IMR-90 (cell line): ENCODE measurements around the gene DOCK1. TPM values are rescaled to one million over a fixed set of nuclear protein-coding genes. Genes with fewer than 3 reads are reported as not detected.

Source experiments
- ATAC-seq: fragments of 200-7000 bp; cut with Tn5 transposase; 2 replicates; pipeline ENCODE4 v1.9.1; 2020; ENCODE audit warnings: low read depth, mild to moderate bottlenecking, moderate library complexity
- BruUV-seq: library from RNA; stranded (reverse); fragments of 400-500 nt; replicated peaks from 2 replicates; lab custom pipeline; 2021; lab: Mats Ljungman, UMichigan
- CTCF ChIA-PET: fragments of 300-600 bp; formaldehyde crosslinking; extraction: SDS; loops from one replicate; lab custom pipeline; 2021; ENCODE audit warnings: antibody characterized with exemption; lab: Yijun Ruan, JAX
- POLR2A ChIA-PET: fragments of 300-600 bp; sonication (Branson Sonifier 250); formaldehyde crosslinking; loops from one replicate; lab custom pipeline; 2022; ENCODE audit warnings: antibody characterized with exemption; ENCODE audit not compliant: unreplicated experiment; lab: Charles Lee
- DNase-seq: peaks from one replicate; pipeline ENCODE4 v3.0.0; 2013
- H2AFZ ChIP-seq: replicated peaks from 2 replicates; pipeline ENCODE3; 2013; ENCODE audit warnings: low read length, mild to moderate bottlenecking; ENCODE audit not compliant: poor library complexity
- H2AK5ac ChIP-seq: 2 replicates; pipeline ENCODE4 v1.6.1; 2013; ENCODE audit warnings: low read depth, low read length, inconsistent platforms
- H2AK9ac ChIP-seq: replicated peaks from 2 replicates; pipeline ENCODE3; 2013; ENCODE audit warnings: mild to moderate bottlenecking, low read depth, low read length, moderate library complexity; ENCODE audit not compliant: poor library complexity
- H2BK120ac ChIP-seq: 2 replicates; pipeline ENCODE4 v1.6.1; 2013; ENCODE audit warnings: low read depth, low read length, inconsistent platforms
- H2BK15ac ChIP-seq: 3 replicates; pipeline ENCODE4 v1.6.1; 2013; ENCODE audit warnings: low read depth, low read length, inconsistent platforms
- H2BK20ac ChIP-seq: 2 replicates; pipeline ENCODE4 v1.6.1; 2013; ENCODE audit warnings: low read depth, mild to moderate bottlenecking, inconsistent platforms, low read length, moderate library complexity
- H2BK5ac ChIP-seq: 2 replicates; pipeline ENCODE4 v1.6.1; 2013; ENCODE audit warnings: mild to moderate bottlenecking, low read depth, low read length, inconsistent platforms; ENCODE audit not compliant: poor library complexity, severe bottlenecking
- H3K14ac ChIP-seq: replicated peaks from 2 replicates; pipeline ENCODE4 v1.6.1; 2013; ENCODE audit warnings: low read depth, low read length, inconsistent platforms
- H3K18ac ChIP-seq: 2 replicates; pipeline ENCODE4 v1.6.1; 2013; ENCODE audit warnings: low read depth, low read length, control low read depth
- H3K23ac ChIP-seq: 2 replicates; pipeline ENCODE4 v1.6.1; 2013; ENCODE audit warnings: low read depth, low read length, inconsistent platforms
- H3K27ac ChIP-seq: 2 replicates; pipeline ENCODE4 v1.5.1; 2013; ENCODE audit warnings: mild to moderate bottlenecking, control low read depth, low read length; ENCODE audit not compliant: insufficient read depth
- H3K27me3 ChIP-seq: 2 replicates; pipeline ENCODE4 v1.6.1; 2013; ENCODE audit warnings: low read length; ENCODE audit not compliant: control insufficient read depth, insufficient read depth
- H3K36me3 ChIP-seq: 2 replicates; pipeline ENCODE4 v1.6.1; 2013; ENCODE audit warnings: low read length, mixed read lengths; ENCODE audit not compliant: control insufficient read depth, insufficient read depth
- H3K4ac ChIP-seq: 2 replicates; pipeline ENCODE4 v1.6.1; 2013; ENCODE audit warnings: low read depth, low read length, inconsistent platforms
- H3K4me1 ChIP-seq: 2 replicates; pipeline ENCODE4 v1.6.1; 2013; ENCODE audit warnings: low read length, mixed read lengths; ENCODE audit not compliant: control insufficient read depth, insufficient read depth
- H3K4me2 ChIP-seq: 2 replicates; pipeline ENCODE4 v1.6.1; 2013; ENCODE audit warnings: low read depth, mild to moderate bottlenecking, control low read depth, low read length, moderate library complexity
- H3K4me3 ChIP-seq: 2 replicates; pipeline ENCODE4 v1.5.1; 2013; ENCODE audit warnings: low read depth, mild to moderate bottlenecking, control low read depth, low read length, moderate library complexity; ENCODE audit not compliant: insufficient read depth
- H3K56ac ChIP-seq: 2 replicates; pipeline ENCODE4 v1.6.1; 2013; ENCODE audit warnings: low read length, inconsistent platforms; ENCODE audit not compliant: insufficient read depth; ENCODE audit errors: extremely low read depth
- H3K79me1 ChIP-seq, 2 experiments: 2 replicates each; pipeline ENCODE4 v1.6.1; 2013; ENCODE audit warnings: low read length in 2 of 2, inconsistent platforms in 1 of 2, low read depth in 1 of 2
- H3K9ac ChIP-seq: 2 replicates; pipeline ENCODE4 v1.6.1; 2013; ENCODE audit warnings: low read depth, low read length, control low read depth
- H3K9me1 ChIP-seq: 2 replicates; pipeline ENCODE4 v1.6.1; 2013; ENCODE audit warnings: low read length, inconsistent platforms; ENCODE audit not compliant: insufficient read depth
- H3K9me3 ChIP-seq: 2 replicates; pipeline ENCODE4 v1.6.1; 2013; ENCODE audit warnings: low read length; ENCODE audit not compliant: control insufficient read depth, insufficient read depth
- H4K20me1 ChIP-seq: 2 replicates; pipeline ENCODE4 v1.6.1; 2013; ENCODE audit warnings: low read length, inconsistent platforms; ENCODE audit not compliant: insufficient read depth
- H4K5ac ChIP-seq: 2 replicates; pipeline ENCODE4 v1.6.1; 2013; ENCODE audit warnings: mild to moderate bottlenecking, low read depth, low read length, control low read depth
- H4K8ac ChIP-seq, 2 experiments: 2 replicates each; pipeline ENCODE4 v1.6.1; 2013; ENCODE audit warnings: low read depth in 2 of 2, low read length in 2 of 2, control low read depth in 1 of 2, inconsistent platforms in 1 of 2
- H4K91ac ChIP-seq: 2 replicates; pipeline ENCODE4 v1.6.1; 2013; ENCODE audit warnings: low read depth, low read length, inconsistent platforms; ENCODE audit not compliant: insufficient read depth
- BHLHE40 ChIP-seq: fragments of 150-350 bp; IDR thresholded peaks from 2 replicates; pipeline ENCODE4 v1.6.1; 2016; ENCODE audit warnings: mild to moderate bottlenecking, low read depth, low read length
- CEBPB ChIP-seq: IDR thresholded peaks from 2 replicates; pipeline ENCODE4 v1.6.1; 2012; ENCODE audit warnings: low read depth, low read length, improper control_type of control experiment
- CHD1 ChIP-seq: IDR thresholded peaks from 2 replicates; pipeline ENCODE4 v1.6.1; 2012; ENCODE audit warnings: low read depth, low read length, improper control_type of control experiment
- FOS ChIP-seq: fragments of 150-350 bp; IDR thresholded peaks from 2 replicates; pipeline ENCODE4 v1.6.1; 2016; ENCODE audit warnings: low read depth, low read length
- MAFK ChIP-seq: IDR thresholded peaks from 2 replicates; pipeline ENCODE4 v1.6.1; 2012; ENCODE audit warnings: low read depth, low read length, improper control_type of control experiment
- MAZ ChIP-seq: IDR thresholded peaks from 2 replicates; pipeline ENCODE4 v1.6.1; 2012; ENCODE audit warnings: low read depth, mild to moderate bottlenecking, low read length, improper control_type of control experiment, moderate library complexity, borderline replicate concordance
- MXI1 ChIP-seq: IDR thresholded peaks from 2 replicates; pipeline ENCODE4 v1.6.1; 2012; ENCODE audit warnings: low read depth, mild to moderate bottlenecking, low read length, moderate library complexity, borderline replicate concordance
- NFE2L2 ChIP-seq: fragments of 150-350 bp; IDR thresholded peaks from 2 replicates; pipeline ENCODE4 v1.6.1; 2016; ENCODE audit warnings: low read depth, mild to moderate bottlenecking, low read length
- POLR2A ChIP-seq: IDR thresholded peaks from 2 replicates; pipeline ENCODE4 v1.6.1; 2012; ENCODE audit warnings: mild to moderate bottlenecking, low read depth, low read length
- RAD21 ChIP-seq: IDR thresholded peaks from 2 replicates; pipeline ENCODE4 v1.6.1; 2012; ENCODE audit warnings: low read length, improper control_type of control experiment
- RCOR1 ChIP-seq: IDR thresholded peaks from 2 replicates; pipeline ENCODE4 v1.6.1; 2012; ENCODE audit warnings: mild to moderate bottlenecking, low read length, improper control_type of control experiment; ENCODE audit not compliant: insufficient replicate concordance
- RFX5 ChIP-seq: IDR thresholded peaks from 2 replicates; pipeline ENCODE4 v1.8.0; 2012; ENCODE audit warnings: low read depth, mild to moderate bottlenecking, low read length, moderate library complexity
- SMC3 ChIP-seq: fragments of 150-350 bp; IDR thresholded peaks from 2 replicates; pipeline ENCODE4 v1.6.1; 2016; ENCODE audit warnings: low read depth, mild to moderate bottlenecking, antibody characterized with exemption, low read length, moderate library complexity
- WGBS, 2 experiments: methylation state at CpG; one replicate each; pipeline versions ENCODE4 v1.1.5 to v1.1.7; 2013; ENCODE audit warnings: missing lambda C conversion rate in 2 of 2; ENCODE audit not compliant: insufficient read length in 1 of 2; ENCODE audit errors: extremely low coverage in 2 of 2; 5-methylcytosine and 5-hydroxymethylcytosine counted together
- dilution Hi-C: fragments of 300-500 bp; cut with HindIII; formaldehyde crosslinking; loops from one replicate; pipeline ENCODE4 v1.14.3; 2018; ENCODE audit warnings: low sequenced_read_pairs; ENCODE audit not compliant: unreplicated experiment
- in situ Hi-C: fragments of 300-500 bp; cut with MboI; formaldehyde crosslinking; loops from 3 replicates; pipeline ENCODE4 v1.14.3; 2019; ENCODE audit warnings: low sequenced_read_pairs, inconsistent platforms, mixed read lengths
- intact Hi-C: fragments of 100-400 bp; cut with micrococcal nuclease; formaldehyde crosslinking; loops from 2 replicates; pipeline ENCODE4 v1.10.0; 2022
- polyA plus RNA-seq, 3 experiments: library from polyadenylated mRNA; depleted of rRNA; stranded (reverse); fragments of >200 nt; gene quantifications; 2 replicates each; pipeline ENCODE4 v1.2.3, GENCODE V29; 2012; ENCODE audit warnings: low replicate concordance in 1 of 3
- total RNA-seq: library from RNA; depleted of rRNA; stranded (reverse); fragments of >200 nt; gene quantifications from 2 replicates; pipeline ENCODE4 v1.2.3, GENCODE V29; 2012
- TF ChIP-seq, protein P1 (sequence below): fragments of 150-350 bp; IDR thresholded peaks from 2 replicates; pipeline ENCODE4 v1.6.1; 2016; ENCODE audit warnings: low read depth, mild to moderate bottlenecking, low read length, moderate library complexity, borderline replicate concordance
- TF ChIP-seq, protein P2 (sequence below): fragments of 150-350 bp; IDR thresholded peaks from 2 replicates; pipeline ENCODE4 v1.6.1; 2017; ENCODE audit warnings: mild to moderate bottlenecking, antibody characterized with exemption, low read length, low read depth
- TF ChIP-seq, protein P3 (sequence below): conservative IDR thresholded peaks from 2 replicates; pipeline ENCODE4 v1.5.1; 2012; ENCODE audit warnings: mild to moderate bottlenecking, low read depth, low read length, improper control_type of control experiment

The DOCK1 gene
- total and polyA plus RNA-seq, 2 of the 4 experiments (the other 2 are of a cell fraction): 28.2 to 71.0 TPM

DNA sequence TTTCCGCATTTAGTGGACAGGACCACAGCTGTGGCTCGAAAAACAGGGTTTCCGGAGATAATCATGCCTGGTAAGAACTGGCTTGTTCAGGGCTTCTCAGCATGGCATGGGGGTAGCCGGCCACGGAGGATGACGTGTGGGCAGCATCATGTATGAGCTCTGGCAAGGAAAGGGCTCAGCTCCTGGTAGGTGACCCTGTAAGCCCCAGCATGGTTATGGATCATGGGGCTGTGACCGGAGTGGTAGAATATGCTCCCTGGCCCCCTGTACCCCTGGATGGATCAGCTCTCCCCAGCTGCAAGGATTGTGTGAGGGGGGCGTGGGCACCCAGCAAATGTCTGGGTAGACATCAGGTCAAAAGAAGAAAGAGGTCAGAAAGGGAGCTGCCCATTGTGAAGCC lies 113.5 kb downstream of the DOCK1 start:
- Histone ChIP-seq H4K91ac (no peak overlapping the region), H2AK9ac (no peak overlapping the region), H4K5ac (no peak overlapping the region), H3K36me3 (peaks cover 40% of the 10 kb centered on the region), H4K20me1 (no peaks in the 10 kb centered on the region), H3K4me1 (no peaks in the 10 kb centered on the region), H3K56ac (no peak overlapping the region), H3K14ac (no peak overlapping the region), H3K79me1 (peaks cover 8 to 42% of the 10 kb centered on the region in 2 experiments; a peak in 2 of 4 replicates), H3K27me3 (no peaks in the 10 kb centered on the region), H3K4me2 (no peak overlapping the region), H3K9me1 (peaks cover 10% of the 10 kb centered on the region), H3K4ac (no peak overlapping the region), H3K9ac (no peak overlapping the region), H2BK120ac (no peak overlapping the region), H4K8ac (no peak overlapping the region), H2AFZ (no peak overlapping the region), H2BK5ac (no peak overlapping the region), H3K27ac (no peak overlapping the region), H3K23ac (no peak overlapping the region), H3K4me3 (no peak overlapping the region), H3K9me3 (no peaks in the 10 kb centered on the region), H2BK15ac (no peak overlapping the region), H2BK20ac (no peak overlapping the region), H2AK5ac (no peak overlapping the region), H3K18ac (no peak overlapping the region)
- dilution Hi-C loops: no loop called here
- TF ChIP-seq BHLHE40 (no peak), NFE2L2 (no peak), MAFK (no peak), MAZ (no peak), POLR2A (no peak), RCOR1 (no peak), SMC3 (no peak), CEBPB (no peak), MXI1 (no peak), RFX5 (no peak), FOS (no peak), CHD1 (no peak), RAD21 (no peak)
- TF ChIP-seq, protein P1, sequence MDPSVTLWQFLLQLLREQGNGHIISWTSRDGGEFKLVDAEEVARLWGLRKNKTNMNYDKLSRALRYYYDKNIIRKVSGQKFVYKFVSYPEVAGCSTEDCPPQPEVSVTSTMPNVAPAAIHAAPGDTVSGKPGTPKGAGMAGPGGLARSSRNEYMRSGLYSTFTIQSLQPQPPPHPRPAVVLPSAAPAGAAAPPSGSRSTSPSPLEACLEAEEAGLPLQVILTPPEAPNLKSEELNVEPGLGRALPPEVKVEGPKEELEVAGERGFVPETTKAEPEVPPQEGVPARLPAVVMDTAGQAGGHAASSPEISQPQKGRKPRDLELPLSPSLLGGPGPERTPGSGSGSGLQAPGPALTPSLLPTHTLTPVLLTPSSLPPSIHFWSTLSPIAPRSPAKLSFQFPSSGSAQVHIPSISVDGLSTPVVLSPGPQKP: no peak
- TF ChIP-seq, protein P2, sequence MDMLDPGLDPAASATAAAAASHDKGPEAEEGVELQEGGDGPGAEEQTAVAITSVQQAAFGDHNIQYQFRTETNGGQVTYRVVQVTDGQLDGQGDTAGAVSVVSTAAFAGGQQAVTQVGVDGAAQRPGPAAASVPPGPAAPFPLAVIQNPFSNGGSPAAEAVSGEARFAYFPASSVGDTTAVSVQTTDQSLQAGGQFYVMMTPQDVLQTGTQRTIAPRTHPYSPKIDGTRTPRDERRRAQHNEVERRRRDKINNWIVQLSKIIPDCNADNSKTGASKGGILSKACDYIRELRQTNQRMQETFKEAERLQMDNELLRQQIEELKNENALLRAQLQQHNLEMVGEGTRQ: no peak
- TF ChIP-seq, protein P3, sequence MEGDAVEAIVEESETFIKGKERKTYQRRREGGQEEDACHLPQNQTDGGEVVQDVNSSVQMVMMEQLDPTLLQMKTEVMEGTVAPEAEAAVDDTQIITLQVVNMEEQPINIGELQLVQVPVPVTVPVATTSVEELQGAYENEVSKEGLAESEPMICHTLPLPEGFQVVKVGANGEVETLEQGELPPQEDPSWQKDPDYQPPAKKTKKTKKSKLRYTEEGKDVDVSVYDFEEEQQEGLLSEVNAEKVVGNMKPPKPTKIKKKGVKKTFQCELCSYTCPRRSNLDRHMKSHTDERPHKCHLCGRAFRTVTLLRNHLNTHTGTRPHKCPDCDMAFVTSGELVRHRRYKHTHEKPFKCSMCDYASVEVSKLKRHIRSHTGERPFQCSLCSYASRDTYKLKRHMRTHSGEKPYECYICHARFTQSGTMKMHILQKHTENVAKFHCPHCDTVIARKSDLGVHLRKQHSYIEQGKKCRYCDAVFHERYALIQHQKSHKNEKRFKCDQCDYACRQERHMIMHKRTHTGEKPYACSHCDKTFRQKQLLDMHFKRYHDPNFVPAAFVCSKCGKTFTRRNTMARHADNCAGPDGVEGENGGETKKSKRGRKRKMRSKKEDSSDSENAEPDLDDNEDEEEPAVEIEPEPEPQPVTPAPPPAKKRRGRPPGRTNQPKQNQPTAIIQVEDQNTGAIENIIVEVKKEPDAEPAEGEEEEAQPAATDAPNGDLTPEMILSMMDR: no peak
- CTCF ChIA-PET: no interaction called here
- ATAC-seq: no peak
- intact Hi-C loops: no loop called here
- DNase-seq: no peak
- 98% methylated on average over 6 of the region's 8 CpGs; no CpG with 5 or more reads in 1 of the 2 experiments for WGBS, 2 experiments
- POLR2A ChIA-PET: no interaction called here
- in situ Hi-C loops: no loop called here
- no TSS peak for BruUV-seq
